Measurements from ENCODE around the gene PDRG1. TPM values are rescaled to one million over a fixed set of nuclear protein-coding genes. Genes with fewer than 3 reads are reported as not detected.
"Not testable (repeated sequence)": the region's sequence is repeated elsewhere in the genome, so short reads cannot be mapped to it uniquely, and the experiment has no call there.

The PDRG1 gene
- total RNA-seq, 1 donor, result 2.2 TPM

GRCh38 chr20:31920275-31920855 lies 31.5 kb downstream of the PDRG1 start:
- Histone ChIP-seq H3K9me3 (ENCODE audit: low read depth, low read length) (no peaks in the 10 kb centered on the region), H3K27ac (ENCODE audit: low read depth, low read length) (no peak overlapping the region), H3K4me3 (ENCODE audit: insufficient read depth, low read length) (no peak overlapping the region), H4K20me1 (ENCODE audit: insufficient read depth, low read length) (no peaks in the 10 kb centered on the region), H3K36me3 (ENCODE audit: insufficient read depth, low read length) (no peaks in the 10 kb centered on the region), H2AFZ (ENCODE audit: low read length) (no peak overlapping the region), H3K79me2 (ENCODE audit: insufficient read depth, low read length) (no peaks in the 10 kb centered on the region), H3K27me3 (ENCODE audit: insufficient read depth, low read length) (peaks cover 12% of the 10 kb centered on the region), H3K4me1 (ENCODE audit: insufficient read depth, low read length) (no peaks in the 10 kb centered on the region), H3K4me2 (ENCODE audit: insufficient read depth, low read length) (no peak overlapping the region)
- DNase-seq (ENCODE audit: insufficient read length, low spot score, missing footprints), result no peak
- TF ChIP-seq CTCF (IDR thresholded peaks at IDR 0.05; ENCODE audit: extremely low read depth, low read depth, low read length), result no peak

- no peak for TF ChIP-seq CTCF (IDR thresholded peaks at IDR 0.05; ENCODE audit: extremely low read depth, low read depth, low read length)
- H3K36me3 ChIP-seq (ENCODE audit: insufficient read depth, low read length), result no peaks in the 10 kb centered on the region
- no peak overlapping the region for H2AFZ ChIP-seq (ENCODE audit: low read length)
- no peak for DNase-seq (ENCODE audit: insufficient read length, low spot score, missing footprints)
- peaks cover 12% of the 10 kb centered on the region for H3K27me3 ChIP-seq (ENCODE audit: insufficient read depth, low read length)
- H3K4me2 ChIP-seq (ENCODE audit: insufficient read depth, low read length), result no peak overlapping the region
- no peak overlapping the region for H3K27ac ChIP-seq (ENCODE audit: low read depth, low read length)
- no peak overlapping the region for H3K4me3 ChIP-seq (ENCODE audit: insufficient read depth, low read length)
- no peaks in the 10 kb centered on the region for H3K9me3 ChIP-seq (ENCODE audit: low read depth, low read length)
- H3K79me2 ChIP-seq (ENCODE audit: insufficient read depth, low read length), result no peaks in the 10 kb centered on the region
- H3K4me1 ChIP-seq (ENCODE audit: insufficient read depth, low read length), result no peaks in the 10 kb centered on the region
- H4K20me1 ChIP-seq (ENCODE audit: insufficient read depth, low read length), result no peaks in the 10 kb centered on the region
These were observed 32.3 kb downstream of the PDRG1 start for GRCh38 chr20:31919410-31920155.

GRCh38 chr20:31918466-31919105 lies 33.3 kb downstream of the PDRG1 start:
- Histone ChIP-seq H3K36me3 (ENCODE audit: insufficient read depth, low read length) (no peaks in the 10 kb centered on the region), H3K4me2 (ENCODE audit: insufficient read depth, low read length) (no peak overlapping the region), H3K27me3 (ENCODE audit: insufficient read depth, low read length) (peaks cover 16% of the 10 kb centered on the region), H4K20me1 (ENCODE audit: insufficient read depth, low read length) (no peaks in the 10 kb centered on the region), H3K4me1 (ENCODE audit: insufficient read depth, low read length) (no peaks in the 10 kb centered on the region), H3K9me3 (ENCODE audit: low read depth, low read length) (no peaks in the 10 kb centered on the region), H2AFZ (ENCODE audit: low read length) (no peak overlapping the region), H3K79me2 (ENCODE audit: insufficient read depth, low read length) (no peaks in the 10 kb centered on the region), H3K27ac (ENCODE audit: low read depth, low read length) (no peak overlapping the region), H3K4me3 (ENCODE audit: insufficient read depth, low read length) (no peak overlapping the region)
- no peak for DNase-seq (ENCODE audit: insufficient read length, low spot score, missing footprints)
- no peak for TF ChIP-seq CTCF (IDR thresholded peaks at IDR 0.05; ENCODE audit: extremely low read depth, low read depth, low read length)

GRCh38 chr20:31917962-31918412 lies 33.9 kb downstream of the PDRG1 start:
- not testable (repeated sequence) for H2AFZ ChIP-seq (ENCODE audit: low read length); H3K9me3 ChIP-seq (ENCODE audit: low read depth, low read length); H3K4me3 ChIP-seq (ENCODE audit: insufficient read depth, low read length); H3K79me2 ChIP-seq (ENCODE audit: insufficient read depth, low read length); H3K36me3 ChIP-seq (ENCODE audit: insufficient read depth, low read length); DNase-seq (ENCODE audit: insufficient read length, low spot score, missing footprints); H3K4me2 ChIP-seq (ENCODE audit: insufficient read depth, low read length); H3K27ac ChIP-seq (ENCODE audit: low read depth, low read length); H4K20me1 ChIP-seq (ENCODE audit: insufficient read depth, low read length); H3K4me1 ChIP-seq (ENCODE audit: insufficient read depth, low read length)
- peaks cover 20% of the 10 kb centered on the region for H3K27me3 ChIP-seq (ENCODE audit: insufficient read depth, low read length)

All from osteoblast (primary cell).